GM12878 (cell line): ENCODE data around the gene MACF1. TPM values are rescaled to one million over a fixed set of nuclear protein-coding genes. Genes with fewer than 3 reads are reported as not detected.

Experiments
- ATAC-seq: fragments of 200-7000 bp; cut with Tn5 transposase; 3 replicates; pipeline ENCODE4 v1.9.1; 2020; ENCODE audit warnings: mild to moderate bottlenecking, moderate library complexity
- BruUV-seq: library from RNA; stranded (reverse); fragments of 400-500 nt; replicated peaks from 2 replicates; lab custom pipeline; 2021; lab: Mats Ljungman, UMichigan
- CTCF ChIA-PET: fragments of 300-600 bp; sonication (Branson Sonifier 250); formaldehyde crosslinking; extraction: SDS; loops from one replicate; lab custom pipeline; 2021; ENCODE audit warnings: inconsistent platforms; lab: Yijun Ruan, JAX
- POLR2A ChIA-PET: fragments of 350-600 bp; formaldehyde crosslinking; extraction: SDS; loops from one replicate; lab custom pipeline; 2021; ENCODE audit warnings: inconsistent platforms; lab: Charles Lee
- RAD21 ChIA-PET: fragments of 300-600 bp; sonication (Branson Sonifier 250); formaldehyde crosslinking; loops from one replicate; lab custom pipeline; 2023; ENCODE audit warnings: antibody characterized with exemption; ENCODE audit not compliant: unreplicated experiment; lab: Charles Lee
- SMC1A ChIA-PET: fragments of 300-600 bp; sonication (Branson Sonifier 250); formaldehyde crosslinking; loops from one replicate; lab custom pipeline; 2023; ENCODE audit not compliant: unreplicated experiment, uncharacterized antibody; lab: Charles Lee
- DNase-seq: peaks from one replicate; pipeline ENCODE4 v3.0.0-alpha.2; 2011; ENCODE audit warnings: low read depth, low spot score
- FAIRE-seq: peaks from 3 replicates; lab custom pipeline; 2011; peaks lifted over from hg19 to GRCh38; lab: Jason Lieb, UNC
- H2AFZ ChIP-seq: 2 replicates; pipeline ENCODE4 v1.6.0; 2011; ENCODE audit warnings: low read depth, low read length, control low read depth; ENCODE audit not compliant: control insufficient read depth
- H3K27ac ChIP-seq: 2 replicates; pipeline ENCODE4 v1.5.1; 2011; ENCODE audit warnings: control low read depth; ENCODE audit not compliant: control insufficient read depth, insufficient read depth
- H3K27me3 ChIP-seq, 2 experiments: replicated peaks in 1 of 2; 2 replicates each; pipeline versions ENCODE4 v1.6.0 to v1.6.1; 2011; ENCODE audit warnings: low read length in 1 of 2; ENCODE audit not compliant: control insufficient read depth in 2 of 2, insufficient read depth in 2 of 2
- H3K36me3 ChIP-seq, 2 experiments: 2 replicates each; pipeline ENCODE4 v1.5.1; 2011; ENCODE audit warnings: low read length in 1 of 2; ENCODE audit not compliant: control insufficient read depth in 2 of 2, insufficient read depth in 2 of 2
- H3K4me1 ChIP-seq: 2 replicates; pipeline ENCODE4 v1.6.1; 2011; ENCODE audit warnings: mild to moderate bottlenecking, low read length, moderate library complexity, mixed read lengths; ENCODE audit not compliant: control insufficient read depth, insufficient read depth
- H3K4me2 ChIP-seq: 2 replicates; pipeline ENCODE4 v1.6.0; 2011; ENCODE audit warnings: control low read depth; ENCODE audit not compliant: control insufficient read depth, insufficient read depth
- H3K4me3 ChIP-seq: fragments of 200-600 bp; sonication (generic); 2 replicates; pipeline ENCODE4 v1.5.1; 2016
- H3K79me2 ChIP-seq: 2 replicates; pipeline ENCODE4 v1.6.0; 2011; ENCODE audit warnings: low read length; ENCODE audit not compliant: control insufficient read depth, insufficient read depth
- H3K9ac ChIP-seq: 2 replicates; pipeline ENCODE4 v1.8.0; 2011; ENCODE audit warnings: low read length, control low read depth, mixed read lengths; ENCODE audit not compliant: control insufficient read depth, insufficient read depth
- H3K9me3 ChIP-seq: replicated peaks from 3 replicates; pipeline ENCODE4 v1.5.1; 2011; ENCODE audit warnings: mild to moderate bottlenecking, low read length; ENCODE audit not compliant: control insufficient read depth, insufficient read depth
- H4K20me1 ChIP-seq: 2 replicates; pipeline ENCODE4 v1.6.0; 2011; ENCODE audit not compliant: control insufficient read depth, insufficient read depth
- EED ChIP-seq: sonication (generic); IDR thresholded peaks from 2 replicates; pipeline ENCODE4 v1.6.1; 2016; ENCODE audit warnings: antibody characterized with exemption, low read depth
- IRF4 ChIP-seq: IDR thresholded peaks from 2 replicates; pipeline ENCODE4 v1.6.1; 2011; ENCODE audit warnings: low read depth, low read length
- NFIC ChIP-seq: IDR thresholded peaks from 2 replicates; pipeline ENCODE4 v1.6.1; 2012; ENCODE audit warnings: low read depth, mild to moderate bottlenecking, inconsistent platforms, low read length, moderate library complexity
- RFX5 ChIP-seq: IDR thresholded peaks from 2 replicates; pipeline ENCODE4 v1.6.1; 2011; ENCODE audit warnings: low read depth, low read length, improper control_type of control experiment
- TCF3 ChIP-seq: IDR thresholded peaks from 2 replicates; pipeline ENCODE4 v1.6.1; 2012; ENCODE audit warnings: low read depth, mild to moderate bottlenecking, low read length, borderline replicate concordance; ENCODE audit not compliant: insufficient read depth
- ZNF384 ChIP-seq: IDR thresholded peaks from 2 replicates; pipeline ENCODE4 v1.6.1; 2012; ENCODE audit warnings: low read depth, mild to moderate bottlenecking, low read length, improper control_type of control experiment, borderline replicate concordance
- ZNF687 ChIP-seq: fragments of 450-650 bp; IDR thresholded peaks from 2 replicates; pipeline ENCODE4 v1.6.1; 2017; ENCODE audit warnings: mild to moderate bottlenecking, moderate library complexity
- WGBS: methylation state at CpG from one replicate; pipeline ENCODE4 v1.1.6; 2016; ENCODE audit warnings: low lambda C conversion rate; ENCODE audit not compliant: insufficient replicate concordance, insufficient coverage; ENCODE audit errors: missing lambda C conversion rate; 5-methylcytosine and 5-hydroxymethylcytosine counted together
- in situ Hi-C: fragments of 300-500 bp; cut with MboI; formaldehyde crosslinking; loops from 9 replicates; pipeline ENCODE4 v1.14.3; 2018; ENCODE audit warnings: mixed read lengths
- intact Hi-C: fragments of 100-400 bp; cut with micrococcal nuclease; formaldehyde crosslinking; loops from one replicate; pipeline ENCODE4 v1.14.2; 2022; ENCODE audit not compliant: unreplicated experiment
- polyA plus RNA-seq, 11 experiments: library from polyadenylated mRNA; depleted of rRNA in 4 of 11; unstranded in 6 of 11; stranded (reverse) in 5 of 11; fragments of >200 nt; fragmentation: Nextera tagmentation in 4 of 11; fragmentation: Illumina TruSeq in 1 of 11; extraction: Ambion mirVana in 4 of 11; extraction: Trizol in 1 of 11; gene quantifications; 1 replicate in 1 of 11; 2 replicates in 10 of 11; pipeline versions ENCODE4 v1.2.1 to v1.2.3, GENCODE V29; 2011 to 2016; ENCODE audit warnings: inconsistent platforms in 2 of 11, missing spikeins in 2 of 11, low read depth in 1 of 11
- total RNA-seq, 4 experiments: library from RNA; depleted of rRNA in 3 of 4; stranded (reverse); fragments of >200 nt in 3 of 4; fragmentation: Illumina TruSeq in 1 of 4; extraction: Trizol in 1 of 4; gene quantifications; 2 replicates each; pipeline versions ENCODE4 v1.2.1 to v1.2.3, GENCODE V29; 2013 to 2021
- TF ChIP-seq, protein P1 (sequence below): IDR thresholded peaks from 2 replicates; pipeline ENCODE4 v1.6.1; 2011; ENCODE audit warnings: low read depth, low read length, improper control_type of control experiment, borderline replicate concordance
- TF ChIP-seq, protein P2 (sequence below): IDR thresholded peaks from 2 replicates; pipeline ENCODE4 v1.6.1; 2012; ENCODE audit warnings: low read depth, low read length, improper control_type of control experiment

Gene MACF1
- total and polyA plus RNA-seq, 10 of the 15 experiments (the other 5 are each of a cell fraction or from before 2014, with no cell fraction given), result 15.5 to 201 (median 76.9) TPM

DNA sequence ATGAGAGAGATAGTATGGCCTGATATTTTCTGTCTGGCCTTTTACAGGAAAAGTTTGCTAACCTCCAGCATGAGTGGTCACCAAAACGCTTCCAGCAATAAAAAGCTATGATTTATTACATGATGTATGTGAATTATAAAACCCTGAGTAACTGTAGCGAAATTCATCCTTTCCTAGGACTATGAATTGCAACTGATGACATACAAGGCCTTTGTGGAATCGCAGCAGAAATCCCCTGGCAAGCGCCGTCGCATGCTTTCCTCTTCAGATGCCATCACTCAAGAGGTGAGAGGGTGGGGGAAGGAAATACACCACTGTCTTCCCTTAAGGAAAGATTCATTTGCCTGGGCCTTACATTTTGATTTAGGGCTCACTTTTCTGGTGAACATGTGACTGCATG, 117.9 kb downstream of the MACF1 start:
- ChIA-PET RAD21 (interaction anchor here (0.6 kb wide), 1 partner anchor 131 kb away, joined by 3 read pairs; no protein-coding TSS in a partner anchor), SMC1A (no interaction called here), POLR2A (interaction anchor here (1.4 kb wide), 1 partner anchor 54 kb away, joined by 5 read pairs; no protein-coding TSS in a partner anchor), CTCF (interaction anchor here (2.0 kb wide), 1 partner anchor 57 kb away, joined by 7 read pairs; no protein-coding TSS in a partner anchor)
- H3K4me3 ChIP-seq, result no peak overlapping the region
- H3K79me2 ChIP-seq, result no peaks in the 10 kb centered on the region
- H3K27ac ChIP-seq, result peak overlapping the region; percentile 13; the same call in 1 of the 2 replicates
- H2AFZ ChIP-seq, result no peak overlapping the region
- peaks cover 16% of the 10 kb centered on the region for H3K4me1 ChIP-seq
- no peaks in the 10 kb centered on the region for H3K9me3 ChIP-seq
- in situ Hi-C loops (no loop called here), intact Hi-C loops (loop anchor here (2.0 kb wide), 1 partner anchor 220 kb away; no protein-coding TSS in a partner anchor)
- FAIRE-seq (no peak), DNase-seq (no peak), ATAC-seq (no peak; the same call in 2 of the 3 replicates)
- TF ChIP-seq IRF4 (0 out of 2 replicates have a peak, but pooled peaks have one; percentile 0), RFX5 (no peak), NFIC (0 out of 2 replicates have a peak, but pooled peaks have one; percentile 11)
- TF ChIP-seq, protein P1, sequence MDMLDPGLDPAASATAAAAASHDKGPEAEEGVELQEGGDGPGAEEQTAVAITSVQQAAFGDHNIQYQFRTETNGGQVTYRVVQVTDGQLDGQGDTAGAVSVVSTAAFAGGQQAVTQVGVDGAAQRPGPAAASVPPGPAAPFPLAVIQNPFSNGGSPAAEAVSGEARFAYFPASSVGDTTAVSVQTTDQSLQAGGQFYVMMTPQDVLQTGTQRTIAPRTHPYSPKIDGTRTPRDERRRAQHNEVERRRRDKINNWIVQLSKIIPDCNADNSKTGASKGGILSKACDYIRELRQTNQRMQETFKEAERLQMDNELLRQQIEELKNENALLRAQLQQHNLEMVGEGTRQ, result no peak
- peaks cover 9 to 71% of the 10 kb centered on the region in 2 experiments for H3K36me3 ChIP-seq
- 99% methylated on average over 6 of the region's 6 CpGs for WGBS
- no peak overlapping the region for H3K9ac ChIP-seq
- no TSS peak for BruUV-seq
- no peaks in the 10 kb centered on the region for H3K27me3 ChIP-seq
- H3K4me2 ChIP-seq, result no peak overlapping the region
- no peaks in the 10 kb centered on the region for H4K20me1 ChIP-seq

GRCh38 chr1:39324888-39325287, 120.4 kb downstream of the MACF1 start:
- no peak for DNase-seq
- no TSS peak for BruUV-seq
- Histone ChIP-seq H3K36me3 (peaks cover 8 to 65% of the 10 kb centered on the region in 2 experiments), H3K79me2 (no peaks in the 10 kb centered on the region), H3K9me3 (no peaks in the 10 kb centered on the region), H3K4me3 (no peak overlapping the region), H2AFZ (no peak overlapping the region), H3K4me2 (no peak overlapping the region), H3K27me3 (no peaks in the 10 kb centered on the region), H4K20me1 (no peaks in the 10 kb centered on the region), H3K9ac (no peak overlapping the region), H3K27ac (no peak overlapping the region), H3K4me1 (peaks cover 16% of the 10 kb centered on the region)
- no peak for ATAC-seq
- 98% methylated on average over 2 of the region's 2 CpGs for WGBS
- no peak for FAIRE-seq
- SMC1A ChIA-PET, result interaction anchor here (0.8 to 1.6 kb wide), 3 partner anchors 24 to 226 kb away, joined by 3 to 4 read pairs (median 3); no protein-coding TSS in a partner anchor
- RAD21 ChIA-PET, result no interaction called here
- CTCF ChIA-PET, result interaction anchor here (0.8 to 1.4 kb wide), 2 partner anchors 57 to 132 kb away, joined by 3 read pairs; no protein-coding TSS in a partner anchor
- in situ Hi-C loops (no loop called here), intact Hi-C loops (no loop called here)
- POLR2A ChIA-PET, result no interaction called here
- TF ChIP-seq EED (no peak), ZNF384 (no peak), ZNF687 (no peak), TCF3 (no peak)
- TF ChIP-seq, protein P2, sequence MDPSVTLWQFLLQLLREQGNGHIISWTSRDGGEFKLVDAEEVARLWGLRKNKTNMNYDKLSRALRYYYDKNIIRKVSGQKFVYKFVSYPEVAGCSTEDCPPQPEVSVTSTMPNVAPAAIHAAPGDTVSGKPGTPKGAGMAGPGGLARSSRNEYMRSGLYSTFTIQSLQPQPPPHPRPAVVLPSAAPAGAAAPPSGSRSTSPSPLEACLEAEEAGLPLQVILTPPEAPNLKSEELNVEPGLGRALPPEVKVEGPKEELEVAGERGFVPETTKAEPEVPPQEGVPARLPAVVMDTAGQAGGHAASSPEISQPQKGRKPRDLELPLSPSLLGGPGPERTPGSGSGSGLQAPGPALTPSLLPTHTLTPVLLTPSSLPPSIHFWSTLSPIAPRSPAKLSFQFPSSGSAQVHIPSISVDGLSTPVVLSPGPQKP, result no peak
